Activated CD8-positive, alpha-beta T cell treated with anti-CD3 and anti-CD28 coated beads for 36 hours (primary cell): ENCODE data around the gene OR4B1. TPM values are rescaled to one million over a fixed set of nuclear protein-coding genes. Genes with fewer than 3 reads are reported as not detected.

Experiments used
- ATAC-seq: fragments of 200-7000 bp; cut with Tn5 transposase; one replicate; pipeline ENCODE4 v1.10.0; 2021; ENCODE audit warnings: mild to moderate bottlenecking, moderate library complexity
- CTCF ChIA-PET: fragments of 350-600 bp; sonication (Branson Sonifier 250); formaldehyde crosslinking; loops from one replicate; lab custom pipeline; 2021; ENCODE audit warnings: antibody characterized with exemption; lab: Charles Lee
- POLR2A ChIA-PET: fragments of 350-600 bp; sonication (Branson Sonifier 250); formaldehyde crosslinking; loops from one replicate; lab custom pipeline; 2021; ENCODE audit warnings: antibody characterized with exemption; lab: Charles Lee
- DNase-seq: peaks from one replicate; pipeline ENCODE4 v3.0.0-alpha.2; 2020
- H3K27ac Mint-ChIP-seq: one replicate; pipeline ENCODE4 v1.8.0; 2021; ENCODE audit warnings: mild to moderate bottlenecking, mixed read lengths
- H3K27me3 Mint-ChIP-seq: one replicate; pipeline ENCODE4 v1.8.0; 2021; ENCODE audit warnings: mixed read lengths
- H3K36me3 Mint-ChIP-seq: one replicate; pipeline ENCODE4 v1.8.0; 2021; ENCODE audit warnings: low read depth, mixed read lengths
- H3K4me1 Mint-ChIP-seq: one replicate; pipeline ENCODE4 v1.8.0; 2021; ENCODE audit warnings: low read depth, mixed read lengths
- H3K4me3 Mint-ChIP-seq: one replicate; pipeline ENCODE4 v1.8.0; 2021; ENCODE audit warnings: mild to moderate bottlenecking, moderate library complexity, mixed read lengths
- H3K9me3 Mint-ChIP-seq: one replicate; pipeline ENCODE4 v1.8.0; 2021; ENCODE audit warnings: mixed read lengths
- intact Hi-C: fragments of 100-400 bp; cut with micrococcal nuclease; formaldehyde crosslinking; loops from one replicate; pipeline ENCODE4 v1.10.0; 2022
- total RNA-seq, 2 experiments: library from RNA; stranded (reverse); gene quantifications; one replicate each; pipeline ENCODE4 v1.2.3, GENCODE V29; 2021
- TF ChIP-seq, protein P1 (sequence below): fragments of 200-600 bp; IDR thresholded peaks from one replicate; pipeline ENCODE4 v1.8.0; 2022; ENCODE audit warnings: antibody characterized with exemption, mild to moderate bottlenecking

Gene OR4B1, protein sequence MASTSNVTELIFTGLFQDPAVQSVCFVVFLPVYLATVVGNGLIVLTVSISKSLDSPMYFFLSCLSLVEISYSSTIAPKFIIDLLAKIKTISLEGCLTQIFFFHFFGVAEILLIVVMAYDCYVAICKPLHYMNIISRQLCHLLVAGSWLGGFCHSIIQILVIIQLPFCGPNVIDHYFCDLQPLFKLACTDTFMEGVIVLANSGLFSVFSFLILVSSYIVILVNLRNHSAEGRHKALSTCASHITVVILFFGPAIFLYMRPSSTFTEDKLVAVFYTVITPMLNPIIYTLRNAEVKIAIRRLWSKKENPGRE
- not detected for total RNA-seq

- H3K27me3 Mint-ChIP-seq, result no peaks in the 10 kb centered on the region
- H3K36me3 Mint-ChIP-seq, result no peaks in the 10 kb centered on the region
- H3K4me1 Mint-ChIP-seq, result no peaks in the 10 kb centered on the region
- H3K27ac Mint-ChIP-seq, result no peak within 1 kb of the TSS
- POLR2A ChIA-PET, result no interaction called here
- TF ChIP-seq, protein P1, sequence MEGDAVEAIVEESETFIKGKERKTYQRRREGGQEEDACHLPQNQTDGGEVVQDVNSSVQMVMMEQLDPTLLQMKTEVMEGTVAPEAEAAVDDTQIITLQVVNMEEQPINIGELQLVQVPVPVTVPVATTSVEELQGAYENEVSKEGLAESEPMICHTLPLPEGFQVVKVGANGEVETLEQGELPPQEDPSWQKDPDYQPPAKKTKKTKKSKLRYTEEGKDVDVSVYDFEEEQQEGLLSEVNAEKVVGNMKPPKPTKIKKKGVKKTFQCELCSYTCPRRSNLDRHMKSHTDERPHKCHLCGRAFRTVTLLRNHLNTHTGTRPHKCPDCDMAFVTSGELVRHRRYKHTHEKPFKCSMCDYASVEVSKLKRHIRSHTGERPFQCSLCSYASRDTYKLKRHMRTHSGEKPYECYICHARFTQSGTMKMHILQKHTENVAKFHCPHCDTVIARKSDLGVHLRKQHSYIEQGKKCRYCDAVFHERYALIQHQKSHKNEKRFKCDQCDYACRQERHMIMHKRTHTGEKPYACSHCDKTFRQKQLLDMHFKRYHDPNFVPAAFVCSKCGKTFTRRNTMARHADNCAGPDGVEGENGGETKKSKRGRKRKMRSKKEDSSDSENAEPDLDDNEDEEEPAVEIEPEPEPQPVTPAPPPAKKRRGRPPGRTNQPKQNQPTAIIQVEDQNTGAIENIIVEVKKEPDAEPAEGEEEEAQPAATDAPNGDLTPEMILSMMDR, result no peak
- ATAC-seq (no peak), DNase-seq (no peak)
- CTCF ChIA-PET, result interaction anchor here (1.0 kb wide), 1 partner anchor 43 kb away, joined by 4 read pairs; no protein-coding TSS in a partner anchor
- intact Hi-C loops, result no loop called here
- H3K4me3 Mint-ChIP-seq, result no peak within 1 kb of the TSS
- H3K9me3 Mint-ChIP-seq, result no peaks in the 10 kb centered on the region
Observed at GRCh38 chr11:48216510-48216909, at the start of gene OR4B1. OR4B1 (plus strand) TSS chr11:48216810; CDS start chr11:48216810, 0 bp downstream.

DNA sequence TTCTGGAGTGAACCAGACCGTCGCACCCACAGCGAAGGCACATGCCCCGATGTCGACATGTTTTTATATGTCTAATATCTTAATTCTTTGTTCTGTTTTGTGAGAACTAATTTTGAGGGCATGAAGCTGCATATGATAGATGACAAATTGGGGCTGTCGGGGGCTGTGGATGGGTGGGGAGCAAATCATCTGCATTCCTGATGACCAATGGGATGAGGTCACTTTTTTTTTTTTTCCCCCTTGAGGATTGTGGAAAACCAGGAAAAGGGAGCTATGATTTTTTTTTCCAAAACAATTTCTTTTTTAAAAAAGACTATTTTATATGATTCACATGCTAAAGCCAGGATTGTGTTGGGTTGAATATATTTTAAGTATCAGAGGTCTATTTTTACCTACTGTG lies 49.2 kb upstream of the OR4B1 start:
- no peaks in the 10 kb centered on the region for H3K27me3 Mint-ChIP-seq
- H3K4me3 Mint-ChIP-seq, result no peak overlapping the region
- H3K36me3 Mint-ChIP-seq, result peaks cover 25% of the 10 kb centered on the region
- H3K27ac Mint-ChIP-seq, result no peak overlapping the region
- ChIA-PET CTCF (no interaction called here), POLR2A (no interaction called here)
- no peak for DNase-seq
- TF ChIP-seq, protein P1, result no peak
- ATAC-seq, result no peak
- H3K4me1 Mint-ChIP-seq, result peaks cover 7% of the 10 kb centered on the region
- H3K9me3 Mint-ChIP-seq, result no peaks in the 10 kb centered on the region
- intact Hi-C loops, result no loop called here

DNA sequence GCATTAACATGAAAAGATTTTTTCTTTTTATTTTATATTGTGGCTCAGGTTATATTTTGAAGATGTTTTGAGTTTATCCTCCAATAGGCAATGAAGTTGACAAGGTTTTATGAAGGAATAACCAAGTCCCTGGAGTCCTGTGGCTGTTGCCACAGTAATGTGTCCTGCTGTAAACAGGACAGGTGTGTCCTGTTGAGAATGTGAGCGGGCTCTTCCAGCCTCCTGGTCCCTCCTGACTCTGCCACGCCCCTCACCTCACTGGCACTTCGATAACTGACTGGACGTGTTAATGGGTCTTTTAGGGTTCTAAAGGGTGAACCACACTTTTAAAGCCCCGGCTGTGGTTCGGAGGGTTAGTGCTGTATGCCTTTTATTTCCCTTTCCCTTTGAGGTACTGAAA lies 47.8 kb upstream of the OR4B1 start:
- Mint-ChIP-seq H3K27ac (no peak overlapping the region), H3K36me3 (peaks cover 24% of the 10 kb centered on the region), H3K27me3 (no peaks in the 10 kb centered on the region), H3K9me3 (no peaks in the 10 kb centered on the region), H3K4me3 (no peak overlapping the region), H3K4me1 (peaks cover 12% of the 10 kb centered on the region)
- TF ChIP-seq, protein P1, result no peak
- CTCF ChIA-PET, result interaction anchor here (0.8 kb wide), 1 partner anchor 10 kb away, joined by 4 read pairs; no protein-coding TSS in a partner anchor
- DNase-seq (no peak), ATAC-seq (no peak)
- intact Hi-C loops, result no loop called here
- POLR2A ChIA-PET, result no interaction called here

DNA sequence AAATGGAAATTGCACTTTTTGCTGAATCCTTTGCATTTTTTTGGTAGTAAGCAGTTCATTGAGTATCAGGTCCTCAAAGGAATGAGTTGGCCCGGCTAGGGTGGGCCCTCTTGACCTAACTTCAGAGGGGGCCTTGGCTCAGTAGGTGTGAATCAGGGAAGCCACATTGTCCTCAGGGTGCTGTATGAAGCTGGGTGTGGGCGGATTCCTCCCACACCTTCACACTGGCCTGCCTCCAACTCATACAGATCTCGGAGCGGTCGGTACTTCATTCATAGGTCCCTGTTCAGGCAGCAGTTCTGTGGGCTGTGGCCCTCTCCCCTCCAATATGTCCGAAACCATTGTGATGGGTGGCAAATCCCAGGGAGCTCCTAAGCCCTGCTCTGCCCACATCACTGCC lies 47.4 kb upstream of the OR4B1 start:
- no peaks in the 10 kb centered on the region for H3K9me3 Mint-ChIP-seq
- peaks cover 12% of the 10 kb centered on the region for H3K4me1 Mint-ChIP-seq
- ChIA-PET CTCF (no interaction called here), POLR2A (no interaction called here)
- no peak for DNase-seq
- H3K27me3 Mint-ChIP-seq, result no peaks in the 10 kb centered on the region
- no peak overlapping the region for H3K4me3 Mint-ChIP-seq
- no peak for ATAC-seq
- peaks cover 19% of the 10 kb centered on the region for H3K36me3 Mint-ChIP-seq
- intact Hi-C loops, result no loop called here
- TF ChIP-seq, protein P1, result no peak
- no peak overlapping the region for H3K27ac Mint-ChIP-seq

- TF ChIP-seq, protein P1, result no peak
- ATAC-seq, result no peak
- H3K9me3 Mint-ChIP-seq, result no peaks in the 10 kb centered on the region
- peaks cover 12% of the 10 kb centered on the region for H3K4me1 Mint-ChIP-seq
- peaks cover 18% of the 10 kb centered on the region for H3K36me3 Mint-ChIP-seq
- H3K27ac Mint-ChIP-seq, result no peak overlapping the region
- ChIA-PET POLR2A (no interaction called here), CTCF (no interaction called here)
- DNase-seq, result no peak
- H3K4me3 Mint-ChIP-seq, result no peak overlapping the region
- H3K27me3 Mint-ChIP-seq, result no peaks in the 10 kb centered on the region
- intact Hi-C loops, result no loop called here
Observed at GRCh38 chr11:48169717-48170116, 46.9 kb upstream of the OR4B1 start.
